Measurements from ENCODE around the gene MAGI1.

DNA sequence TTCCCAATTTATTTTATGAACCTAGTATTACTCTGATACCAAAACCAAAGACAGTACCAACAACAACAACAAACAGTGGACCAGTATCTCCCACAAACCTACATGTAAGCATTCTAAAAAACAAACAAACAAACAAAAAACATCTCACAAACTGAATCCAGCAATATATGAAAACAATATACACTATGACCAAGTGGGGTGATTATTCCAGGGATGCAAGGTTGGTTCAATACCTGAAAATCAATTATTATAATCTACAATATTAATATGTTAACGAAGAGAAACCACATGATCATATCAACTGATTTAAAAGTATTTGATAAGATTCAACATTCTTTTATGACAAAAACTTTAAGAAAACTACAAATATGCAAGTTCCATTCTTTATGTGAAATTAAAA, 391.3 kb downstream of the MAGI1 start:
- TF ChIP-seq, protein P1, sequence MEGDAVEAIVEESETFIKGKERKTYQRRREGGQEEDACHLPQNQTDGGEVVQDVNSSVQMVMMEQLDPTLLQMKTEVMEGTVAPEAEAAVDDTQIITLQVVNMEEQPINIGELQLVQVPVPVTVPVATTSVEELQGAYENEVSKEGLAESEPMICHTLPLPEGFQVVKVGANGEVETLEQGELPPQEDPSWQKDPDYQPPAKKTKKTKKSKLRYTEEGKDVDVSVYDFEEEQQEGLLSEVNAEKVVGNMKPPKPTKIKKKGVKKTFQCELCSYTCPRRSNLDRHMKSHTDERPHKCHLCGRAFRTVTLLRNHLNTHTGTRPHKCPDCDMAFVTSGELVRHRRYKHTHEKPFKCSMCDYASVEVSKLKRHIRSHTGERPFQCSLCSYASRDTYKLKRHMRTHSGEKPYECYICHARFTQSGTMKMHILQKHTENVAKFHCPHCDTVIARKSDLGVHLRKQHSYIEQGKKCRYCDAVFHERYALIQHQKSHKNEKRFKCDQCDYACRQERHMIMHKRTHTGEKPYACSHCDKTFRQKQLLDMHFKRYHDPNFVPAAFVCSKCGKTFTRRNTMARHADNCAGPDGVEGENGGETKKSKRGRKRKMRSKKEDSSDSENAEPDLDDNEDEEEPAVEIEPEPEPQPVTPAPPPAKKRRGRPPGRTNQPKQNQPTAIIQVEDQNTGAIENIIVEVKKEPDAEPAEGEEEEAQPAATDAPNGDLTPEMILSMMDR (IDR thresholded peaks at IDR 0.05): no peak
- no peak for TF ChIP-seq POLR2A (IDR thresholded peaks at IDR 0.05)
